LNCaP clone FGC (cell line): ENCODE measurements around the gene MRGPRD.

Source experiments
- DNase-seq: peaks from one replicate; pipeline ENCODE4 v3.0.0-alpha.2; 2011; ENCODE audit warnings: low read depth
- H3K4me3 ChIP-seq: 2 replicates; pipeline ENCODE4 v1.5.1; 2011; ENCODE audit warnings: mild to moderate bottlenecking, low read depth, low read length, control low read depth
- CTCF ChIP-seq: IDR thresholded peaks from 2 replicates; pipeline ENCODE4 v1.5.1; 2012; ENCODE audit warnings: mild to moderate bottlenecking; ENCODE audit not compliant: control insufficient read depth, insufficient read depth; ENCODE audit errors: extremely low read depth

MRGPRD gene

GRCh38 chr11:68942095-68942620, 38.6 kb downstream of the MRGPRD start:
- no peak for TF ChIP-seq CTCF
- DNase-seq, result no peak
- H3K4me3 ChIP-seq, result no peak overlapping the region

GRCh38 chr11:68941324-68942094, 39.3 kb downstream of the MRGPRD start:
- no peak overlapping the region for H3K4me3 ChIP-seq
- no peak for DNase-seq
- no peak for TF ChIP-seq CTCF

GRCh38 chr11:68940651-68941323, 40.0 kb downstream of the MRGPRD start:
- no peak for DNase-seq
- H3K4me3 ChIP-seq, result no peak overlapping the region
- no peak for TF ChIP-seq CTCF

GRCh38 chr11:68939583-68940555, 40.9 kb downstream of the MRGPRD start:
- no peak for TF ChIP-seq CTCF
- no peak overlapping the region for H3K4me3 ChIP-seq
- no peak for DNase-seq

GRCh38 chr11:68938816-68939582, 41.8 kb downstream of the MRGPRD start:
- no peak for DNase-seq

More at GRCh38 chr11:68938816-68939582, 41.8 kb downstream of the MRGPRD start:
- TF ChIP-seq CTCF, result no peak
- H3K4me3 ChIP-seq, result no peak overlapping the region
